Measurements from ENCODE around the gene PLA2G1B. TPM values are rescaled to one million over a fixed set of nuclear protein-coding genes. Genes with fewer than 3 reads are reported as not detected.
"Not testable (repeated sequence)": the region's sequence is repeated elsewhere in the genome, so short reads cannot be mapped to it uniquely, and the experiment has no call there.

The PLA2G1B gene
- polyA plus RNA-seq, 1 donor from 2014 or later = not detected

DNA sequence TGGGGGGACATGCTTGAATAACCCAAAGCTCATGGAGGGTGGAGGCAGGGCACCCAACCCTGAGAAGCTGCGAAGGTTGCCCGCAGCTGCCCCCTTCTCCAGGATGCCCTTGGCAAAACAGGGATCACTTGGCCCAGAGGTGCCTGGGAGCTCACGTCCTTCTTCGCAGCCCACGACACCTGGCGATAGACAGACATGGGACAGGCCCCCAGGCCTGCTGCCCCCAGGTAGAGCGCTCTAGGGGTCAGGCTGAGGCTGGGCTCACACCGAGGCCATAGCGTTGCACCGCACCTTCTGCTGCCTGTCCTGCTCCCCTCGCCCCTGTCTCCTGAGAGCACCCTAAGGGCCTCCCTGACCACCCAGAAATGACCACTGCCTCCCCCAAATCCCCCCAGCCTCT lies 20.2 kb upstream of the PLA2G1B start:
- no peaks in the 10 kb centered on the region for H3K36me3 Mint-ChIP-seq
- H3K4me3 Mint-ChIP-seq = no peak overlapping the region
- H3K4me1 Mint-ChIP-seq = no peaks in the 10 kb centered on the region
- H3K27ac Mint-ChIP-seq = no peak overlapping the region
- no peaks in the 10 kb centered on the region for H3K9me3 Mint-ChIP-seq
- H3K27me3 Mint-ChIP-seq = peaks cover 9% of the 10 kb centered on the region

DNA sequence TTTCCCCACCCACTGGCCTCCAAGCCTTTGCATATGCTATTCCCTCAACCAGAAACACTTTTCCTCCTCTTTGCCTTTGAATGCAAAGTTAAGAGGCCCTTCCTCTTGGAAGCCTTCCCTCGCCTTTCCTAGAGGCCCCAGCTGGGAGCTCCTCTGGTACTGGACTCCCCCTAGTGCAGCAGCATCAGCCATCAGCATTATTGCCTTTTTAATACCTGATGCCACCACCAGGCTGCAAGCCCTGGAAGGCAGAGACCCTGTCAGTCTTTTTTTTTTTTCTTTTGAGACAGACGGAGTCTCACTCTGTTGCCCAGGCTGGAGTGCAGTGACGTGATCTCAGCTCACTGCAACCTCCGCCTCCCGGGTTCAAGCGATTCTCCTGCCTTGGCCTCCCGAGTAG lies 19.1 kb upstream of the PLA2G1B start:
- no peak overlapping the region for H3K4me3 Mint-ChIP-seq
- no peaks in the 10 kb centered on the region for H3K36me3 Mint-ChIP-seq
- H3K27me3 Mint-ChIP-seq = peaks cover 9% of the 10 kb centered on the region
- no peak overlapping the region for H3K27ac Mint-ChIP-seq
- H3K9me3 Mint-ChIP-seq = no peaks in the 10 kb centered on the region
- no peaks in the 10 kb centered on the region for H3K4me1 Mint-ChIP-seq

DNA sequence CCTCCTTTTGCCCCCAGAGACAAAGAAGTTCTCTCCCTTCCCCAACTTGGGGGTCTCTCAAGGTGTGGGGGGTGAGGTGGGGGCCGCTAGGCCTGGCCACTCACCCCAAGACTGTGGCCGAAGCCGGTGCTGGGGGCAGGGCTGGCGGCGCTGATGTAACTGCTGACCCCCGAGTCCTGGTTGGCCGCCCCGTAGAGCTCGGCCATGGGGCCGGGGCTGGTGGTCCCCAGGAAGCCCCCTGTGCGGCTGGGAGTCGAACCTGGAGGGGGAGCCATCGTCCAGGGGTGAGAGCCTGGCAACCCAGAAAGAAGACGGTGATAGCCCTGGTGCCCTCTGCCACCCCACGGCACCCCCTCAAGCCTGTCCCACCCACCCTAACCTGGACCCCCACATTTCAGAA lies 18.5 kb upstream of the PLA2G1B start:
- H3K4me1 Mint-ChIP-seq = no peaks in the 10 kb centered on the region
- H3K27me3 Mint-ChIP-seq = peaks cover 13% of the 10 kb centered on the region
- no peak overlapping the region for H3K27ac Mint-ChIP-seq
- H3K9me3 Mint-ChIP-seq = no peaks in the 10 kb centered on the region
- H3K36me3 Mint-ChIP-seq = no peaks in the 10 kb centered on the region
- H3K4me3 Mint-ChIP-seq = no peak overlapping the region

DNA sequence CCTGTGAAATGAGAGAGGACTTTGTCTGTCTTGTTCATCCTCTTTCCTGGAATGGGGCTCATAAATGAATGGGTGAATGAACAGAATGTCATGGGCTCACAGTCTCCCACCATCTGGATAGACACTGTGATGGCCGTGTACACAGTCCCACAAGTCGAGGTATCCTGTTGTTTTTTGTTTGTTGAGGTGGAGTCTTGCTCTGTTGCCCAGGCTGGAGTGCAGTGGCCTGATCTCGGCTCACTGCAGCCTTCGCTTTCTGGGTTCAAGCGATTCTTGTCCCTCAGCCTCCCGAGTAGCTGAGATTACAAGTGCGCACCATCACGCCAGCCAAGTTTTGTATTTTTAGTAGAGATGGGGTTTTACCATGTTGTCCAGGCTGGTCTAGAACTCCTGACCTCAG lies 16.1 kb upstream of the PLA2G1B start:
- H3K27ac Mint-ChIP-seq = no peak overlapping the region
- H3K36me3 Mint-ChIP-seq = no peaks in the 10 kb centered on the region
- H3K27me3 Mint-ChIP-seq = peaks cover 4% of the 10 kb centered on the region

DNA sequence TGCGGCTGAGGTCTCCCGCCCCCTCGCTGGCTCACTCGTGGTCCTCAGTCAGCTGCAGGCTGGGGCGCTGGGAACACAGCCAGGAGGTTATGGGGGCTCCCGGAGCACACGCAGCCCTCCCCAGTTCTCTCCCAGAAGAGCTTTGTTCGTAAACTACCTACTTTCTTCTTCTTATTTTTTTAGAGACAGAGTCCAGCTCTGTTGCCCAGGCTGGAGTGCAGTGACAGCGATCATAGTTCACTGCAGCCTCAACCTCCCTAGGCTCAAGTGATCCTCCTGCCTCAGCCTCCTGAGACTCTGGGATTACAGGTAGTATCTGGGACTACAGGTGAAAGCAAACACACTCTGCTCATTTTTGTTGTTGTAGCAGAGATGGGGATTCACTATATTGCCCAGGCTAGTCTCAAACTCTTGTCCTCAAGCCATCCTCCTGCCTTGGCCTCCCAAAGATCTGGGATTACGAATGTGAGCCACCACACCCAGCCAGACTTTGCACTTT lies 15.5 kb upstream of the PLA2G1B start:
- H3K4me3 Mint-ChIP-seq = no peak overlapping the region
- peaks cover 4% of the 10 kb centered on the region for H3K27me3 Mint-ChIP-seq
- H3K4me1 Mint-ChIP-seq = no peaks in the 10 kb centered on the region
- peaks cover under 1 to 5% (median 5%) of the 10 kb centered on the region in 3 donors for H3K9me3 Mint-ChIP-seq
- no peaks in the 10 kb centered on the region for H3K36me3 Mint-ChIP-seq
- H3K27ac Mint-ChIP-seq = no peak overlapping the region

More for the DNA sequence above, 16.1 kb upstream of the PLA2G1B start:
- Mint-ChIP-seq H3K4me3 (no peak overlapping the region), H3K9me3 (peaks cover 0 to under 1% (median under 1%) of the 10 kb centered on the region in 3 donors), H3K4me1 (no peaks in the 10 kb centered on the region)

DNA sequence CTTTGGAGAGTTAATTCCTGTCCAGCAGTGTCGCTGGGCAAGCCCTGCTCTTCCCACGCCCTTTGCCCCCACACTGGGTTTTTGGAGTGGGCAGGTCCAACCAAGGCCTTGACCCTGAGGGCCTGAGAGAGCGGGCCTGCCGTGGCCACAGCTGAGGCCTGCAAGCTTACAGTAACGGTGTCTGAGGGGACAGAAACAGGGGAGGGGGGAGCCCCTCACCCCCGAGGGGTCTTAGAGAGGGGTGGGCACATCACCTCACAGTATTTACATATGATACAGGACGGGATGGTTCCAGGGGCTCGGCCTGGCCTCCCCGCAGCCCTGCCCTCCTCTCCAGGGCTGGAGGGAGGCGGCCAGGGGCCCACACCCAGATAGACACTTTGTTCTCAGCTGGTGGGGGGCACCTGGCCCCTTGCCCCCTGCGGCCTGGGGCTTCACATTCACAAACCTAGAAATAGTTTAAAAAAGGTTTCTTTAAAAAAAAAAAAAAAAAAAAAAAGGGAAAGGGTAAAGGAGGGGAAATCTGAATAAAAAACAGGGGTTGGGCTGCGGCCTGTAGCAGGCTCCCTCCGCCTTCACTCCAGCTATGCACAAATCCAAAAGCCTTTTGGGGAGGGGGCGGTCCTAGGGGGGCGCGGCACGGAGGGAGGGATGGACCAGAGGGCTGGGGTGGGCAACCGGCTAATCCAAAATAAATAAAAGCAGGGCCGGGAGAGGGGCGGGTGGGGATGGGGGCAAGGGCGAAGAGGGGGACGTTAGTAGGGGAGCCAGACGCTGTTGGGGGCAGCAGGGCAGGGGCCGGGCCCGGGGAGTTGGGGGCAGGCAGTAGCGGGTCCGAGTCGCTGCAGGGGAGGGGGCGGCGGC lies 14.8 kb upstream of the PLA2G1B start:
- no peak overlapping the region for H3K27ac Mint-ChIP-seq
- H3K36me3 Mint-ChIP-seq = no peaks in the 10 kb centered on the region
- H3K9me3 Mint-ChIP-seq = peaks cover 3 to 12% (median 12%) of the 10 kb centered on the region in 3 donors
- peaks cover 4% of the 10 kb centered on the region for H3K27me3 Mint-ChIP-seq
- H3K4me3 Mint-ChIP-seq = no peak overlapping the region
- no peaks in the 10 kb centered on the region for H3K4me1 Mint-ChIP-seq

DNA sequence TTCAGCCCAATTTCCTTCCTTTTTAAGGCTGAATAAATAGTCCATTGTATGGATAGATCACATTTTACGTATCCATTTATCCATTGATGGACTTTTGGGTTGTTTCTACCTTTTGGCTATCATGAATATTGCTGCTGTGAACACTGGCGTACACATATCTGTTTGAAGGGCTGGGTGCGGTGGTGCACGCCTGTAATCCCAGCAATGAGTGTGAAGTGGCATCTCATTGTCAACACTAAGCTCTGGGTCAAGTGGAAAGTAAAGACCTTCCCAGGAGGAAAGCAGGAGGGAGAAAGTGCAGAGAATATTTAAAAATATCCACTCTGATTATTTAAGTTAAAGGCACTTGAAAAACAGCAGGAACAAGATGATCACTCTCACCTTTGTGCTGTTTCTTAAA lies 11.7 kb upstream of the PLA2G1B start:
- Mint-ChIP-seq H3K27ac (no peak overlapping the region), H3K4me1 (no peaks in the 10 kb centered on the region), H3K27me3 (peaks cover 4% of the 10 kb centered on the region), H3K9me3 (peaks cover 4 to 13% (median 13%) of the 10 kb centered on the region in 3 donors), H3K4me3 (no peak overlapping the region), H3K36me3 (no peaks in the 10 kb centered on the region)

DNA sequence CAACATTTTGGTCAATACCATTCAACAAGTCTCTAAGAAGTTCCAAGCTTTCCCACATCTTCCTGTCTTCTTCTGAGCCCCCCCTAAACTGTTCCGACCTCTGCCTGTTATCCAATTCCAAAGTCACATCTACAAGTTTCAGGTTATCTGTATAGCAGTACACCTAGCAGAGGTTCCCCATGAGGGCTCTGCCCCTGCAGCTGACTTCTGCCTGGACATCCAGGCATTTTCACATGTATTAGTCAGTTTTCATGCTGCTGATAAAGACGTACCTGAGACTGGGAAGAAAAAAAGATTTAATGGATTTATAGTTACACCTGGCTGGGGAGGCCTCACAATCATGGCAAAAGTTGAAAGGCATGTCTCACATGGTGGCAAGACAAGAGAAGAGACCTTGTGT lies 10.2 kb upstream of the PLA2G1B start:
- Mint-ChIP-seq H3K4me1 (no peaks in the 10 kb centered on the region), H3K9me3 (peaks cover 4 to 13% (median 13%) of the 10 kb centered on the region in 3 donors), H3K27me3 (peaks cover 4% of the 10 kb centered on the region), H3K27ac (no peak overlapping the region), H3K4me3 (no peak overlapping the region), H3K36me3 (no peaks in the 10 kb centered on the region)

DNA sequence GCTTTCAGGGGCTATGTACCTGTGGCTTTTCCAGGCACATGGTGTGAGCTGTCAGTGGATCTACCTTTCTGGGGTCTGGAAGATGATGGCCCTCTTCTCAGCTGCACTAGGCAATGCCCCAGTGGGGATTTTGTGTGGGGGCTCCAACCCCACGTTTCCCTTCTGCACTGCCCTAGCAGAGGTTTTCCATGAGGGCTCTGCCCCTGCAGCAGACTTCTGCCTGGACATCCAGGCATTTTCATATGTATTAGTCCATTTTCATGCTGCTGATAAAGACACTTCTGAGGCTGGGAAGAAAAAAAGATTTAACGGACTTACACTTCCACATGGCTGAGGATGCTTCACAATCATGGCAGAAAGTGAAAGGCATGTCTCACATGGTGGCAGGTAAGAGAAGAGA lies 8.8 kb upstream of the PLA2G1B start:
- not testable (repeated sequence) for H3K4me1 Mint-ChIP-seq, H3K36me3 Mint-ChIP-seq, H3K27ac Mint-ChIP-seq, H3K27me3 Mint-ChIP-seq, H3K4me3 Mint-ChIP-seq
- peaks cover 4 to 13% (median 13%) of the 10 kb centered on the region in 3 donors for H3K9me3 Mint-ChIP-seq

DNA sequence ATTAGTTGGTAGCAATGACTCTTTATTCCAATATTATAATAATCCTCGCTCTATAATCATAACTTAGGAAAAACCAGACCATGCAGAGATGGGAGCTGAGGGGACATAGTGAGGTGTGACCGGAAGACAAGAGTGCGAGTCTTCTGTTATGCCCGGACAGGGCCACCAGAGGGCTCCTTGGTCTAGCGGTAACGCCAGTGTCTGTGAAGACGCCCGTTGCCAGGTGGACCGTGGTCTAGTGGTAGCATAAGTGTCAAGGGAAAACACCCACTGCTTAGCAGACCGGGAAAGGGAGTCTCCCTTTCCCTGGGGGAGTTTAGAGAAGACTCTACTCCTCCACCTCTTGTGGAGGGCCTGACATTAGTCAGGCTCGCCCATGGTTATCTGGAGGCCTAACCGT lies 7.9 kb upstream of the PLA2G1B start:
- H3K4me1 Mint-ChIP-seq, H3K27me3 Mint-ChIP-seq, H3K36me3 Mint-ChIP-seq: not testable (repeated sequence)
- Mint-ChIP-seq H3K4me3 (peak overlapping the region in 1 of 4 donors; percentile 60), H3K27ac (peak overlapping the region in 1 of 3 donors; percentile 50), H3K9me3 (peaks cover 4 to 13% (median 13%) of the 10 kb centered on the region in 3 donors)

DNA sequence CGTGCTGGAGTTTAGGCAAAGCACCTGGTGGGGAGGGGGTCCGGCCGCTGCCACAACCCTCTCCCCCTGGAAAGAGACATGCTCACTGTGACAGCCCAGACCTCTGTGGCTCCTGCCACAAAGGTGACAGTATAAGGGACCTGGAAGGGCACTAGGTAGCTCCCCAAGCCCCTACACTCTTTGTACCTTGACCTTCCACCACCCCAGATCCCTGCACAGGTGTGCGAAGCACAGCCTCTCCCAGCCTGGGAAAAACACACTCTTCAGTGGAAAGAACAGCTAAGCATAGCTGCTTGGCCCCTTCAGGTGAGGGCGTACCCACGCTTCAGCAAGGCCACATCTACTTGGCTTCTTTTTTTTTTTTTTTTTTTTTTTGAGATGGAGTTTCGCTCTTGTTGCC lies 4.9 kb upstream of the PLA2G1B start:
- Mint-ChIP-seq H3K27me3 (peaks cover 8% of the 10 kb centered on the region), H3K4me3 (no peak overlapping the region), H3K4me1 (no peaks in the 10 kb centered on the region), H3K27ac (no peak overlapping the region), H3K9me3 (peaks cover 2 to 3% (median 3%) of the 10 kb centered on the region in 3 donors), H3K36me3 (no peaks in the 10 kb centered on the region)

DNA sequence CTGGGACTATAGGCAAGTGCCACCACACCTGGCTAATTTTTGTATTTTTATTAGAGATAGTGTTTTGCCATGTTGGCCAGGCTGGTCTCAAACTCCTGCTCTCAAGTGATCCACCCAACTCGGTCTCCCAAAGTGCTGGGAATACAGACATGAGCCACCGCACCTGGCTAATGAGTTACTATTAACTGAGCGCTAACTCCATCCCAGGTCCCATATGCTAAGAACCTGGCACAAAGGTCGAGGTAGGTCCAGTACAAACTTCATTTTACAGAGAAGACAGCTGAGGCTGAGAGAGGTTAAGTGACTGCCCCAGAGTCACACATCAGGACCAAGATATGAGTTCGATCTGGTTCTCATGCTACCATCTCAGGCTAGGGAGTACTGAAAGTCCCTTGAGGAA lies 4.5 kb upstream of the PLA2G1B start:
- H3K27ac Mint-ChIP-seq = no peak overlapping the region
- H3K4me1 Mint-ChIP-seq = no peaks in the 10 kb centered on the region
- no peaks in the 10 kb centered on the region for H3K36me3 Mint-ChIP-seq
- H3K9me3 Mint-ChIP-seq = no peaks in the 10 kb centered on the region
- H3K27me3 Mint-ChIP-seq = peaks cover 8% of the 10 kb centered on the region
- no peak overlapping the region for H3K4me3 Mint-ChIP-seq

DNA sequence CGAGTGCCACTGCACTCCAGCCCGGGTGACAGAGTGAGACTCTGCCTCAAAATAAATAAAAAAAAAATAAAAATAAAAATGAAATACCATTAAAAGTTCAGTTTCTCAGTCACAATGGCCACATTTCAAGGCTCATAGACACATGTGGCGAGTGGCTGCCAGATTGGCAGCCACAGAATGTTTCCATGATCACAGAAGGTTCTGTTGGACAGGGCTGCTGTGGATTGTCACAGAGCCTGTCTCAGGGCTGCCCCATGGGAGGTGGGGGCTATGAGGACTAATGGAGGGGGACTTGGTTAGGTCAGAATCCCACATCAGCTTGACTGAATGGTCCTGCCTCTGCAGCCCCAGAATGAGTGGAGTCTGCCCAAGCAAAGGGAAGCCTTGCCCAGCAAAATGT lies 3.8 kb upstream of the PLA2G1B start:
- Mint-ChIP-seq H3K36me3 (no peaks in the 10 kb centered on the region), H3K27ac (no peak overlapping the region), H3K27me3 (peaks cover 8% of the 10 kb centered on the region), H3K9me3 (no peaks in the 10 kb centered on the region), H3K4me3 (no peak overlapping the region), H3K4me1 (no peaks in the 10 kb centered on the region)

DNA sequence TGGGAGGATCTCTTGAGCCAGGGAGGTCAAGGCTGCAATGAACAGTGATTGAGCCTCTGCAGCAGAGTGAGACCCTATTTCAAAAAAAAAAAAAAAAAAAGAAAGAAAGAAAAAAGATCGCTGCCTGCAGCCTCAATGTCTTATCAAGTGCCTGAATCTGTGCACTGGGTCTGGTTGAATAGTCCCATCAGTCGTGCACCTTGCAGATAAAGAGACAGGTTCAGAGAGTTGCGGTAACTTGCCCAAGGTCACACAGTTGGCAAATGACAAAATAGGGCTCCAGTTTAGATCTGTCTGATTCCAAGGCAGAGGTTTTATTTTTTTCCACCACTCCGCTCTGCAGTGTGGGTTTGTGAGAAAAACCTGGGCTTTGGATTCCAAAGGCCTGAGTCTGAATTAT lies 649 bp upstream of the PLA2G1B start:
- no peak overlapping the region for H3K27ac Mint-ChIP-seq
- peaks cover 8% of the 10 kb centered on the region for H3K27me3 Mint-ChIP-seq
- H3K4me3 Mint-ChIP-seq = peak overlapping the region in 1 of 4 donors; percentile 12
- peaks cover 3 to 5% (median 4%) of the 10 kb centered on the region in 3 donors for H3K4me1 Mint-ChIP-seq
- H3K36me3 Mint-ChIP-seq = no peaks in the 10 kb centered on the region
- no peaks in the 10 kb centered on the region for H3K9me3 Mint-ChIP-seq

DNA sequence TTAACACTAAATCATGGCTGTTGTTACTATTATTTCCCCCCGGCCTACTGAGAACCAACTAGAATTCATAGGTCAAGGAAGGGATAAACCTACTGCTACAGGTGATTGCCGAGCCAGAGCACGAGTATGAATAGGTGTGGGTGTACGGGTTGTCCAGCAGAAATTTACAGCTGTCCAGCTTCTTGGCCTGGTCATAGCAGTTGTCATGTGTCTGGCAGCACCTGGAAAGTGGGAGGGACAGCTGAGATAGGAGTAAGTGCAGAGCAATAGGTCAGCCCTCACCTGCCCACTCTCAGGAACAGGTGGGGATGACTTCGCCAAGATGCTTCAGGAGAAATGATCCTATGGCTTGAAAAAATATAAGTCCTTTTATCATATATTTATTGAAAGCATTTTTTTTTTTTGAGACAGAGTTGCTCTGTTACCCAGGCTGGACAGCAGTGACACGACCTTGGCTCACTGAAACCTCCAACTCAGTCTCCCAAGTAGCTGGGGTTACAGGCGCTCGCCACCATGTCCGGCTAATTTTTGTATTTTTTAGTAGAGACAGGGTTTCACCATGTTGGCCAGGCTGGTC lies 2.6 kb downstream of the PLA2G1B start:
- Mint-ChIP-seq H3K4me3 (peak overlapping the region in 3 of 4 donors; percentile 84 to 93 (median 93)), H3K4me1 (peaks cover 3 to 5% (median 4%) of the 10 kb centered on the region in 3 donors), H3K27ac (no peak overlapping the region), H3K36me3 (no peaks in the 10 kb centered on the region), H3K27me3 (peaks cover 2% of the 10 kb centered on the region), H3K9me3 (no peaks in the 10 kb centered on the region)

DNA sequence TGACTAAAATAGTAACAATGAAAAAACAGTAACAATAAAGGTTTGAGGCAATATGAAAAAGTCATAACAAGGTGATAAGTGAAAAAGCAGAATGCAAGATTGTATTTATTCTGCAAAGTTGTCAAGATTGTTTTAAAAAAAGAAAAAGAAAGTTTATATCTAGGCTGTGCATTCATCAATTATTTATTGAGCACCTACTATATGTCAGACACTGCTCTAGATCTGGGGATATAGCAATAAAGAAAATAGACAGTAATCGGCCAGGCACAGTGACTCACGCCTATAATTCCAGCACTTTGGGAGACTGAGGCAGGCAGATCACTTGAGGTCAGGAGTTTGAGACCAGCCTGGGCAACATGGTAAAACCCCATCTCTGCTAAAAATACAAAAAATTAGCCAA lies 3.8 kb downstream of the PLA2G1B start:
- Mint-ChIP-seq H3K27me3 (peaks cover 2% of the 10 kb centered on the region), H3K9me3 (no peaks in the 10 kb centered on the region), H3K4me3 (no peak overlapping the region), H3K4me1 (peaks cover 3 to 5% (median 4%) of the 10 kb centered on the region in 3 donors), H3K27ac (no peak overlapping the region), H3K36me3 (no peaks in the 10 kb centered on the region)

Data from IgD-negative memory B cell (primary cell).